Activated naive CD8-positive, alpha-beta T cell treated with anti-CD3 and anti-CD28 coated beads, Interleukin-2, amount 50 U/mL, for 24 hours (primary cell): ENCODE measurements around the gene INAVA.

Experiments used
- ATAC-seq: fragments of 150-1000 bp; cut with Tn5 transposase; one replicate; pipeline ENCODE4 v1.10.0; 2021
- DNase-seq: peaks from one replicate; pipeline ENCODE4 v3.0.0; 2021
- H3K27ac Mint-ChIP-seq: one replicate; pipeline ENCODE4 v1.8.0; 2021; ENCODE audit warnings: mild to moderate bottlenecking, mixed read lengths
- H3K27me3 Mint-ChIP-seq: one replicate; pipeline ENCODE4 v1.8.0; 2021; ENCODE audit warnings: mixed read lengths
- H3K36me3 Mint-ChIP-seq: one replicate; pipeline ENCODE4 v1.8.0; 2021; ENCODE audit warnings: low read depth, mixed read lengths
- H3K4me1 Mint-ChIP-seq: one replicate; pipeline ENCODE4 v1.8.0; 2021; ENCODE audit warnings: mixed read lengths
- H3K4me3 Mint-ChIP-seq: one replicate; pipeline ENCODE4 v1.8.0; 2021; ENCODE audit warnings: mild to moderate bottlenecking, moderate library complexity, mixed read lengths
- H3K9me3 Mint-ChIP-seq: one replicate; pipeline ENCODE4 v1.8.0; 2021; ENCODE audit warnings: mixed read lengths

The INAVA gene

DNA sequence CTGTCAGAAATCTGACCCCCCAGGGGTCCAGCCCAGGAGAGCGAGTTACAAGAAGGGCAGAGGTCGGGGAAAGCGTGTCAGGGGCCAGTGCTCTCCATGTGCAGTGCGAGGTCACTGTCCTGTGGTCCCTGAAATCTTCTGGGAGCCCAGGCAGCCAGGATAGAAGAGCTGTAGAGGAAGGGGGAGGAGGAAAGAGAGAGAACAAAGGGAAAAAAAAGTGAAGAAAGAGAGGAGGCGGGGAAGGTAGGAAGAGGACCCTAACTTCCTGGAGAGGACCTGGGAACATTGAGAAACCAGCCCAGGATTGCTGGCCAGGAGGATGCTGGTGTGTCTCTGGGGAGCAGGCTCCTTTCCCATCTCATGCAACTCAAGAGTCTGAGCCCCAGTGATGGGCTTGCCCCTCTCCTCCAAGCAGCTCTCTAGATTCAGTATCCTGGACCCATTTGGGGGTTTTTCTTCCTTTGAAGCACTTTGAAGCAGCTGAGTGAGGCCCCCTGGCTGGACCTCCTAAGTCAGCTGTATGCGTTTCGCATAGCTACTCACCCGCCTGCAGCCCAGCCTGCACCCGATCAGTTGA, 6.8 kb upstream of the INAVA start:
- Mint-ChIP-seq H3K9me3 (no peaks in the 10 kb centered on the region), H3K27me3 (peaks cover 32% of the 10 kb centered on the region), H3K4me1 (peaks cover 62% of the 10 kb centered on the region), H3K27ac (peak overlapping the region; percentile 22), H3K4me3 (peak overlapping the region; percentile 12), H3K36me3 (no peaks in the 10 kb centered on the region)
- ATAC-seq: no peak
- no peak for DNase-seq

DNA sequence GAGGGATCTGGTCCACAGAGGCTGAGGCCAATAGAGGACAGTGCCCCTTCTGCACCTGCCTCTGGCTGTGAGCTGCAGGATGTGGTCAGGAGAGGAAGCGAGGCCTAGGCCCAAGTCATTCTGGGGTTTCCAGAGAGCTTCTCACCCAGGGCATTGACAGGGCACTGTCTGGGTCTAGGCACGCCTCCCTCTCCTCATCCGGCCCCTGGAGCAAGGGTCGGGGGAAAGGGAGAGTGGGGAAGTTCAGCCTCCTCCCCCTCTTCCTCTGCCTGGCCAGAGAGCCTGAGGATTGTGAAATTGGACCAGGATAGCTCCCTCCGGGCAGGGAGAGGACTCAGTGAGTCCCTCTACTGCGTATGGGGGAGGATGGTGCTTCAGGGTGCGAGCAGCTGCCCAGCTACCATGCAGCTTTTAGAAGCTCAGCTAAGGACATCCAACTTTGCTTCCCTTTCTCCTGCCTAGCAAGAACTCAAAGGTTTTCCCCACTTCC, 6.3 kb upstream of the INAVA start:
- Mint-ChIP-seq H3K27me3 (peaks cover 34% of the 10 kb centered on the region), H3K27ac (peak overlapping the region; percentile 22), H3K36me3 (no peaks in the 10 kb centered on the region), H3K9me3 (no peaks in the 10 kb centered on the region), H3K4me1 (peaks cover 59% of the 10 kb centered on the region), H3K4me3 (peak overlapping the region; percentile 12)
- DNase-seq (peak; percentile 64), ATAC-seq (peak; percentile 91)

DNA sequence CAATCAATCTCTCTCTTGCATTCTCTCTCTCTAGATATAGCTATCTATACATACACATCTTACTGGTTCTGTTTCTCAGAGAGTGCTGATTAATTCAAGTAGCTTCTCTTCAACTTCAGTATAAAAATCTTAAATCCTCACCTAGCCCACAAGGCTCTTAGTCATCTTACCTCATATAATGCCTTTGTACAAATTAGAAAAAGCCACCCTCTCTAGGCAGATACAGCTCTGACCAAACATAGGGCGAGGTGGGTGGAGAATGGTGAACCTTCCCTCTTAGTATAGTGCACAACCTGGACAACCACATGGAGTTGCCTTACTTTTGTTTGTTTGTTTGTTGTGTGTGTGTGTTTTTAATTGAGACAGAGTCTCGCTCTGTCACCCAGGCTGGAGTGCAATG, 5.1 kb upstream of the INAVA start:
- no peaks in the 10 kb centered on the region for H3K36me3 Mint-ChIP-seq
- no peak overlapping the region for H3K27ac Mint-ChIP-seq
- no peak overlapping the region for H3K4me3 Mint-ChIP-seq
- DNase-seq (peak; percentile 38), ATAC-seq (peak; percentile 89)
- peaks cover 43% of the 10 kb centered on the region for H3K27me3 Mint-ChIP-seq
- H3K4me1 Mint-ChIP-seq: peaks cover 57% of the 10 kb centered on the region
- H3K9me3 Mint-ChIP-seq: no peaks in the 10 kb centered on the region

DNA sequence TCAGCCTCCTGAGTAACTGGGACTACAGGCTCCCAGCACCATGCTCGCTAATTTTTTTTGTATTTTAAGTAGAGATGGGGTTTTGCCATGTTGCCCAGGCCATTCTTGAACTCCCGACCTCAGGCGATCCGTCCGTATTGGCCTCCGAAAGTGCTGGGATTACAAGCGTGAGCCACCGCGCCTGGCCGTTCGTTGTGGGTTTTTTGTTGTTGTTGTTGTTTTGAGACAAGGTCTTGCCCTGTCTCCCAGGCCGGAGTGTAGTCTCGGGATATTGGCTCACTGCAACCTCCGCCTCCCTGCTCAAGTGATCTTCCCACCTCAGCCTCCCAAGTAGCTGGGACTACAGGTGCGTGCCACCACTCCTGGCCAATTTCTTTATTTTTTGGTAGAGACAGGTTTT, 4.7 kb upstream of the INAVA start:
- H3K4me1 Mint-ChIP-seq: peaks cover 57% of the 10 kb centered on the region
- H3K27me3 Mint-ChIP-seq: peaks cover 43% of the 10 kb centered on the region

DNA sequence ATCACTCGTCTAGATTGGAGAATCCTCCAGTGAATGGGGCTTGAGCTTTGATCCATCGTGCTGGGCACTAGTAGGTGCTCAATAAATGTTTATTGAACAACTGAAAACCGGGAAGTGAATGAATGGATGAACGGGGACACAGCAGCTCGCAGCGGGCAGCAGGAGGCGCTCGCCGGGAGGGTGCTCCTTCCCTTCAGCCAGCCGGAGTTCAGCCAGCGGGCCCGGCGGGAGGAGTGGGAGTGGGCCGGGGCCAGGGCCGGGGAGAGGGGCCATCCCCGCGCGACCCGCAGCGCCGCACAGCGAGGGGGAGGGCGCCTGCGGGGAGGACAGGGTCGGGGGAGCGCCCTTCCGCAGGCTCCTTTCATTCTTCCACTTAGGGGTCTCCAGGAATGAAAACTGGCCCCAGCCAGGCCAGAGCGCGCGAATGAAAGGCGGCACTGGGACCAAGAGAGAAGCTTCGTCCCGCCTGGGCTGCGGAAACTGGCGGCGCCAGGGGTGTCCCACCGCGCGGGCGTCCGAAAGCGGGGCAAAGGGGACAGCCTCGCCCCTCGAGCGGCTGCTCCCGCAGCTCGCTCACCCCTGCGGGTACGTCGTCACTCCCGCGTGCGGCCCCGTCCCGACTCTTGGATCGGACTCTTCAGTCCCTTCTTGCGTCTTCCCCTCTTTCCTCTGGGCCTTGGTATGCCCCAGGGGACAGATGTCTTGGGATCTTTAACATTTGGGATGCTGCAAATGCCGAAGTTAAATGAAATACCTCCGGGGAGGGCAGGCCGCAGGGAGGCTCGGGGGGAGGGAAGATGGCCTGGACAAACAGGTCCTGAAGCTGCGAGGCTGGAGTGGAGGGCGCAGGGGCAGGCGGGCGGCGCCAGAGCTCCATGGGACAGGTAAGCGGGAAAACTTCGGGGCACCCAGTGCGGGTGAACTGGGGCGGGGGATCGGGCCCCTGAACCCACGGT, 3.6 kb upstream of the INAVA start:
- ATAC-seq: no peak
- peaks cover 52% of the 10 kb centered on the region for H3K4me1 Mint-ChIP-seq
- H3K27me3 Mint-ChIP-seq: peaks cover 43% of the 10 kb centered on the region
- H3K27ac Mint-ChIP-seq: no peak overlapping the region
- DNase-seq: peak; percentile 20
- no peaks in the 10 kb centered on the region for H3K36me3 Mint-ChIP-seq
- no peaks in the 10 kb centered on the region for H3K9me3 Mint-ChIP-seq
- H3K4me3 Mint-ChIP-seq: peak overlapping the region; percentile 51

More for the DNA sequence above, 4.7 kb upstream of the INAVA start:
- no peak for ATAC-seq
- H3K36me3 Mint-ChIP-seq: no peaks in the 10 kb centered on the region
- H3K4me3 Mint-ChIP-seq: no peak overlapping the region
- no peak for DNase-seq
- no peaks in the 10 kb centered on the region for H3K9me3 Mint-ChIP-seq
- H3K27ac Mint-ChIP-seq: no peak overlapping the region

DNA sequence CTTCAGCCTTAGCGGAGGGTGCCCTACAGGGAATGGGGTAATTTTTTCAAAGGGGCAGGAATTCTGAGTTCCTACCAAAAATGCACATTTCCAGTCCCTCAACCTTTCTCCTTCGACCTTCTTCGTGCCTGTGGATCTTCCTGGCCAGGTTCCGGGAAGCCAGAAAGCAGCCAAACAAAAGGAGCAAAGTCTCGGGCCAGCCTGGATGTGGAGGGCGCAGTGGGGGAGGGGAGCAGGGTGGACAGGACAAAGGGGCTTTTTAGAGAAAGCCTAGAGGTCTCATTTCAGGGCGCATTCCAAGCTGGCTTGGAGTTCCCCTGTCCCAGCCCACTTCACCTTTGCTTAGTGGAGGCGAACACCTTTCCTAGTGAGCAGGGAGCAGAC, 2.9 kb upstream of the INAVA start:
- no peak overlapping the region for H3K27ac Mint-ChIP-seq
- peaks cover 51% of the 10 kb centered on the region for H3K4me1 Mint-ChIP-seq
- H3K27me3 Mint-ChIP-seq: peaks cover 43% of the 10 kb centered on the region

DNA sequence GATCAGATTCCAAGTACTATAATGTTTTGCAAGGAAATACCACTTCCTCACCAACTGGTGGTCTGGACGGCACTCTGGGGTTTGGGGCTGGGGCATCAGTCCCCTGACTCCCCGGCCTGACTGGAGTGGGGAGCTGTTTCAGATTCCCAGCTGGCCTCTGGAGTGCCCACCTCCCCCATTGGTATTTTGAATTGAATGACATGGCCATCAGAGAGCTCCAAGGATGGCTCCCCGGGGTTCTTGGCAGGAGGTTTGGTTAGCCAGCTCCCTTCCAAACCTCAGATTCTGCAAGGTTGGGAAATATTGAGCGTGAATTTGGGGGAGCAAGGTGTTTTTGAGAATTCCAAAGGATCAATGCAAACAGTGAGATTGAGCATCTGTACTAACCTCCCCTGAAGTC, 2.2 kb upstream of the INAVA start:
- no peak overlapping the region for H3K4me3 Mint-ChIP-seq
- no peaks in the 10 kb centered on the region for H3K36me3 Mint-ChIP-seq
- H3K4me1 Mint-ChIP-seq: peaks cover 46% of the 10 kb centered on the region
- DNase-seq (no peak), ATAC-seq (no peak)
- peaks cover 43% of the 10 kb centered on the region for H3K27me3 Mint-ChIP-seq
- H3K27ac Mint-ChIP-seq: no peak overlapping the region
- H3K9me3 Mint-ChIP-seq: no peaks in the 10 kb centered on the region

More for the DNA sequence above, 2.9 kb upstream of the INAVA start:
- no peaks in the 10 kb centered on the region for H3K9me3 Mint-ChIP-seq
- ATAC-seq (no peak), DNase-seq (no peak)
- H3K4me3 Mint-ChIP-seq: no peak overlapping the region
- no peaks in the 10 kb centered on the region for H3K36me3 Mint-ChIP-seq

DNA sequence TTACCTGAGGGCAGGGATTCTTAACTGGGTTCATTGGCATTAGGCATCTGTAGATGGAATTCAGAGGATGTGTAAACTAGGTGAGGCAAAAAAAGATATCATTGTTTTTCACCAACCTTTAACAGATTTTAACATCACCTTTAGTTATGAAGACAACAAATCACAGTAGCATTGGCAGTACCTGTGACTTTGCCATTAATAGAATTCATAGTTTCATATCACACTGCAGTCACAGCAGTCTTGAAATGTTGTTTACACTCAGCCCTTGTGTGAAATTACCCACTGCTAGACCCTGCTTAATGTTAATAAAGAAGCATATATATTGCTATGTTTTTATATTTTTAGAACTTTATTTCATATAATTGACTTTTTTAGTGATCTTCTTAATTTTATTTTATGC, 1.7 kb upstream of the INAVA start:
- no peak for ATAC-seq
- Mint-ChIP-seq H3K9me3 (no peaks in the 10 kb centered on the region), H3K27ac (no peak overlapping the region), H3K4me3 (no peak overlapping the region), H3K4me1 (peaks cover 42% of the 10 kb centered on the region), H3K27me3 (peaks cover 46% of the 10 kb centered on the region), H3K36me3 (no peaks in the 10 kb centered on the region)
- DNase-seq: no peak

DNA sequence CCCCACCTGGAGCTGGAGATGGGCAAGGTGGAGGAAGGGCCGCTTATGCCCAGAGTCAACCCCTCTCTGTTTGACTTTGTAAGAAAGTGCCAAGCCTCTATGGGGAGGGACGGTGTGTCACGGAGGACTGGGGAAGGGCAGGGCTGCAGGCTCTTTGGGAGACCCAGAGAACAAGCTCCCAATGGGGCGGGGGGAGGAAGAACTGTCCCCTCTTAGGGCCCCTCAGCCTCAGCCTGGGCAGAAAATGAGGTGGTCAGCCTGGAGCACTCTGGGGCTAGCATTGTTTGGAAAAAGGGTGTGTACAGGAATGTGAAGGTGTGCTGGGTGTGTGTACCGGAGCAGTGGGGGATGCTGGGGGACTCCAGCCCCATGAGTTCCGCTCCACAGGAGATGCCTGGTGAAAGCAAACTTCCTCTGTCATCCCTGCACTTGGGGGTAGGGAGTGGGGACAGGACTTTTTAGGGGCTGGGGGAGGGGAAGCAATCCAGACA, 1.2 kb upstream of the INAVA start:
- H3K27me3 Mint-ChIP-seq: peaks cover 50% of the 10 kb centered on the region
- H3K9me3 Mint-ChIP-seq: no peaks in the 10 kb centered on the region
- H3K4me1 Mint-ChIP-seq: peaks cover 37% of the 10 kb centered on the region
- ATAC-seq (no peak), DNase-seq (no peak)
- no peaks in the 10 kb centered on the region for H3K36me3 Mint-ChIP-seq
- no peak overlapping the region for H3K4me3 Mint-ChIP-seq
- no peak overlapping the region for H3K27ac Mint-ChIP-seq

DNA sequence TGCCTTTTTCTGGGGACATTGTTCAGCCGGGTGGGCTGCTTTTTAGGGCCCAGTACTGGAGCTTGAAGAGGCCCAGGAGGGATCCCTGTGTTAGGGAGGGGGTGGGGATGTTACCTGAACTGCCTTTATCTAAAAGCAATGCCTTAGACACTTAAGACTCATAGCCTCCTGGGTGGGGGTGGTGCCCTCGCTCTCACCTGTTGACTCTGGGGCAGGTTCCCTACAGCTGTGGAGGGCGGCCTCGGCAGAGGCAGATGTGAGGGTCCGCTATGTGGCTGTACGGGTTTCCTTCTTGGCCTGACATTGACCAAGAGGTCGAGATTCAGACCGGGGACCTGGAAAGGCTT, 716 bp downstream of the INAVA start:
- Mint-ChIP-seq H3K9me3 (no peaks in the 10 kb centered on the region), H3K27ac (no peak overlapping the region), H3K4me3 (no peak overlapping the region), H3K4me1 (peaks cover 17% of the 10 kb centered on the region), H3K36me3 (no peaks in the 10 kb centered on the region), H3K27me3 (peaks cover 45% of the 10 kb centered on the region)
- no peak for DNase-seq
- ATAC-seq: no peak

DNA sequence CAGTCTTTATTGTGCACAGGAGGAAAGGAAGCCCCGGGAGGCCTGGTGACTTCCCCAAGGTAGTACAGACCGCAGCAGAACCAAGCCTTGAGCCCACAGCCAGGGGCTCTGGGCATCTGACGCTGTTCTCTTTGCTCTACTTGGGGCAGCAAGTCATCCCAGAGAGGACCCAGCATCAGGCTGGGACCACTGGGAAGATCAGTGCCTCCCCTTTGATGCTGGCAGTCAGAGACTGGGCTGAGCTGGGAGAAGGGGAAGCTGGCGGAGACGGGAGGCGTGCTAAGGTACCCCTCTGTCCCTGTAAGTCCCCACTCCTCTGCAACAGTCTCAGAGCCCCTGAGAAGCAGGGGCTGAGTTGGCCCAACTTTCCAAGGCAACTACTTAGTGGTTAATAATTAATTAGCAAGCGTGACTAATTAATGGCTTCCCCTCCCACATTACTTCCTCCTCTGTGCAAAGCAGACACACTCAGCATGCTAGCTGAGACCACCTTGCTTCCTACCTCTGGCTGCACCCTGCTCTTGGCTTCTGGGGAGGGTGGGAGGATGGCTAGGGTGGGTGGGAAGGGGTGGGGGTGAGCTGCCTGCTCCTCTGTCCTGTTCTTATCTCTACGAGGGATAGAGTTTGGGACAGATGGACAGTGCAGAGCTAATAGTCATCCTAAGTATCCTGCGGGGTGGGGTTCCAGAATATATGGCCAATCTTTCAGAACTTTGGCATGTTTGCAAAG, 1.3 kb downstream of the INAVA start:
- Mint-ChIP-seq H3K4me1 (peaks cover 12% of the 10 kb centered on the region), H3K27me3 (peaks cover 41% of the 10 kb centered on the region), H3K27ac (no peak overlapping the region), H3K36me3 (no peaks in the 10 kb centered on the region), H3K4me3 (no peak overlapping the region), H3K9me3 (no peaks in the 10 kb centered on the region)
- ATAC-seq: no peak
- no peak for DNase-seq

DNA sequence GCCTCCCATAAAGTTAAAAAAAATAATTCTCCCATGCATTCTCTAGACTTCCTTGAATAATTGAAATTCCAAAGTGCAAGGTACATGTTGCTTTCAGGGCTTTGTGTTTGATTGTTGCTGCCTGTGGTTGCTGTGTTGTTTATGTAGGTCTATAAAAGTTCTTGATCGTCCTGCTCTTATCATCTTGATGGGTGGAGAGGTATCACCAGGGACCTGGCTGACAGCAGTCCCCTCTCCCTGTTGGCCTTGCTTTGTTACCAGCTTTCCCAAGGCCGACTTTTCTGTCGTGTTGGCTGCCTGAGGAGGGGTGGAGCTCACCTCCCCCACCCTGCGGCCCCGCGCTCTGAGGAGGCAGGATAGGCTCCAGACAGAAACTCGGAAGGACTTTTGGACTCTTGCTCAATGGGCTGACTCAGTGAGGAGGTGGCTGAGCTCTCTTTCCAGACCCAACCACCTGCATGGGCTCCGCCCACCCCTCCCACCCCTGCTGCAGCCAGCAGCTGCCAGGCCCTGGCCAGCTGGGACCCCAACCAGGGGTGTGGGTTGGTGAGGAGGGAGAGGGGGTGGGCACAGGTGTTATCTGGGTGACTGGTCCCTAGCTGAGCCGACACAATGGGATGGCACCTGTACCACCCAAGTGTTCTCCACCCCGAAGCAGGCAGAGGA, 2.0 kb downstream of the INAVA start:
- Mint-ChIP-seq H3K36me3 (no peaks in the 10 kb centered on the region), H3K9me3 (no peaks in the 10 kb centered on the region), H3K4me3 (no peak overlapping the region), H3K27me3 (peaks cover 39% of the 10 kb centered on the region), H3K4me1 (peaks cover 9% of the 10 kb centered on the region), H3K27ac (no peak overlapping the region)
- no peak for ATAC-seq
- no peak for DNase-seq

DNA sequence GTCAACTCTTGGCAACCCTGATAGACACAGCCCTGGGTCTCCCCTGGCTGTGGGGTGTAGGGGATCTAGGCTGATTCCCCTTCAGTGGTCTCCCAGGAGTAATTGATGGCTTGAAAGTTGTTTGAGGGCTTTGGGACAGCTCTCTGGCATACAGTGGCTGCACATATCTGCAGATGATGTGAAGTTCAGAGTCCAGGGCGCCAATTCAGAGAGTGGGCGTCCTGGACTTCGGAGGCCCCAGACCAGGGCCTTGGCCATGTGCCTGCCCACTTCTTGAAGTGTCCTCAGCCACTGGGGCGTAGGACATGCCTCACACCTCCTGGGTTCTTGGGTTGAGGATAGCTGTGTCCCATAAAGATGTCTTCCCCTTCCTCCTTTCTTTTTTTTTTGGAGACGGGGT, 2.6 kb downstream of the INAVA start:
- Mint-ChIP-seq H3K4me1 (peaks cover 3% of the 10 kb centered on the region), H3K27me3 (peaks cover 36% of the 10 kb centered on the region), H3K36me3 (no peaks in the 10 kb centered on the region), H3K27ac (no peak overlapping the region), H3K4me3 (no peak overlapping the region), H3K9me3 (no peaks in the 10 kb centered on the region)
- DNase-seq: no peak
- no peak for ATAC-seq

DNA sequence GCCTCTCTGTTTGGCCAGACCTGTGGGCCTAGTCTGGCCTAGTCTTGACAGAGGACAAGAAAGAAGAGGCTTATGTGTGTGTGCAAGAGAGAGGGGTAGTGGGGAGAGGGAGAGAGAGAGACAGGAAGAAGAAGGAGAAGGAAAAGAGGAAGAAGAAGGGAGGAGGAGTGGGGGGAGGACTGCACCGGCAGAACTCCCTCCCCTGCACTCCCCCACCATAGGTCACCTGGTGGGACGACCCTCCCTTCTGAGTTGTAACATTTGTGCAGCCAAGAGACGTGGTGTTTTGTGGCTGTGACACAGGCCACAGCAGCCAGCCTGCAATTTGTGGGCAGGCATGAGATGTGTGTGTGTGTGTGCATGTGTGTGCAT, 4.3 kb downstream of the INAVA start:
- H3K27ac Mint-ChIP-seq: no peak overlapping the region
- DNase-seq: no peak
- no peaks in the 10 kb centered on the region for H3K4me1 Mint-ChIP-seq
- no peaks in the 10 kb centered on the region for H3K9me3 Mint-ChIP-seq
- H3K4me3 Mint-ChIP-seq: no peak overlapping the region
- H3K27me3 Mint-ChIP-seq: peaks cover 25% of the 10 kb centered on the region
- H3K36me3 Mint-ChIP-seq: no peaks in the 10 kb centered on the region
- no peak for ATAC-seq
